HFF-Myc (cell line): ENCODE results near the gene TNS2.

Experiments
- DNase-seq: peaks from one replicate; pipeline ENCODE4 v3.0.0-alpha.2; 2011; ENCODE audit warnings: low read depth; ENCODE audit errors: extremely low read depth
- H3K4me3 ChIP-seq: replicated peaks from 2 replicates; pipeline ENCODE4 v1.5.1; 2011; ENCODE audit warnings: low read depth, mild to moderate bottlenecking, control low read depth, low read length
- TF ChIP-seq, protein P1 (sequence below): IDR thresholded peaks from 2 replicates; pipeline ENCODE4 v1.5.1; 2012; ENCODE audit warnings: mild to moderate bottlenecking, low read depth, low read length, control low read depth; ENCODE audit errors: missing control alignments

The TNS2 gene

DNA sequence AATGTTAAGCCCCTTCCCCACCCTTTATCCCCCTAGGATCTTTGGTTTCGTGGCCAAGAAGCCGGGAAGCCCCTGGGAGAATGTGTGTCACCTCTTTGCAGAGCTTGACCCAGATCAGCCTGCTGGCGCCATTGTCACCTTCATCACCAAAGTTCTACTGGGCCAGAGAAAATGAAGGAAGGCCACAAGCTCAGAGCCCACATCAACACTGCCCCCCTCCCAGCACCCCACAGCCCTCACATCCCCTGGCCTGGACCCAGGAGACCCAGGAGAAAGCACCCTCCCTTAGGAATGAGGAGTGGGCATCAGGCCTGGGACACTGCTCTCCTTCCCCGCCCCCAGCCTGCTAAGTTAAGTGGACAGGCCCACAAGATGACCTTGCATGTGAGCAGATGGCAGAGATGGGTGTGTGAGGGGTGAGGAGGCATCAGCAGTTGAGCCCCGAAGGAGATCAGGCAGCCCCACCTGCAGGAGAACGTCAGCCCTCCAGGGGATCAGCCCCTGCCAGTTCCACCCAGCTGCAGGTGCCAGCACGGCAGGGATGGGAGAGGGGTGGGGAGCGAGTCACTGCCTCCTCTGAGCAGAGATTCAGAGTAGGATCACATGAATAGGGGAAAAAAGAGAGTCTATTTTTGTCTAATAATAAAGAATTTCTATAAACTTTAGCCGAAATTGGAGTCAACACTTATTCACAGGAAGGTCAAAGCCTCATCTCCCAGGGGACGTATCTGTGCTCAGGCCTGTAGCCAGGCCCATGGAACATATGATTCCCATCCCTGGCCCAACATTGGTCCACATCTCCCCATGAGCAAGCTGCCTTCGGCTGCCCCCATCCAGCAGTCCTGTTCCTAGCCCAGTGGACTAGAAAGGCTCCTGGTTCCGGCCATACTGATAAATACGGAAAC, 14.1 kb downstream of the TNS2 start:
- TF ChIP-seq, protein P1, sequence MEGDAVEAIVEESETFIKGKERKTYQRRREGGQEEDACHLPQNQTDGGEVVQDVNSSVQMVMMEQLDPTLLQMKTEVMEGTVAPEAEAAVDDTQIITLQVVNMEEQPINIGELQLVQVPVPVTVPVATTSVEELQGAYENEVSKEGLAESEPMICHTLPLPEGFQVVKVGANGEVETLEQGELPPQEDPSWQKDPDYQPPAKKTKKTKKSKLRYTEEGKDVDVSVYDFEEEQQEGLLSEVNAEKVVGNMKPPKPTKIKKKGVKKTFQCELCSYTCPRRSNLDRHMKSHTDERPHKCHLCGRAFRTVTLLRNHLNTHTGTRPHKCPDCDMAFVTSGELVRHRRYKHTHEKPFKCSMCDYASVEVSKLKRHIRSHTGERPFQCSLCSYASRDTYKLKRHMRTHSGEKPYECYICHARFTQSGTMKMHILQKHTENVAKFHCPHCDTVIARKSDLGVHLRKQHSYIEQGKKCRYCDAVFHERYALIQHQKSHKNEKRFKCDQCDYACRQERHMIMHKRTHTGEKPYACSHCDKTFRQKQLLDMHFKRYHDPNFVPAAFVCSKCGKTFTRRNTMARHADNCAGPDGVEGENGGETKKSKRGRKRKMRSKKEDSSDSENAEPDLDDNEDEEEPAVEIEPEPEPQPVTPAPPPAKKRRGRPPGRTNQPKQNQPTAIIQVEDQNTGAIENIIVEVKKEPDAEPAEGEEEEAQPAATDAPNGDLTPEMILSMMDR: no peak
- no peak overlapping the region for H3K4me3 ChIP-seq
- DNase-seq: no peak

DNA sequence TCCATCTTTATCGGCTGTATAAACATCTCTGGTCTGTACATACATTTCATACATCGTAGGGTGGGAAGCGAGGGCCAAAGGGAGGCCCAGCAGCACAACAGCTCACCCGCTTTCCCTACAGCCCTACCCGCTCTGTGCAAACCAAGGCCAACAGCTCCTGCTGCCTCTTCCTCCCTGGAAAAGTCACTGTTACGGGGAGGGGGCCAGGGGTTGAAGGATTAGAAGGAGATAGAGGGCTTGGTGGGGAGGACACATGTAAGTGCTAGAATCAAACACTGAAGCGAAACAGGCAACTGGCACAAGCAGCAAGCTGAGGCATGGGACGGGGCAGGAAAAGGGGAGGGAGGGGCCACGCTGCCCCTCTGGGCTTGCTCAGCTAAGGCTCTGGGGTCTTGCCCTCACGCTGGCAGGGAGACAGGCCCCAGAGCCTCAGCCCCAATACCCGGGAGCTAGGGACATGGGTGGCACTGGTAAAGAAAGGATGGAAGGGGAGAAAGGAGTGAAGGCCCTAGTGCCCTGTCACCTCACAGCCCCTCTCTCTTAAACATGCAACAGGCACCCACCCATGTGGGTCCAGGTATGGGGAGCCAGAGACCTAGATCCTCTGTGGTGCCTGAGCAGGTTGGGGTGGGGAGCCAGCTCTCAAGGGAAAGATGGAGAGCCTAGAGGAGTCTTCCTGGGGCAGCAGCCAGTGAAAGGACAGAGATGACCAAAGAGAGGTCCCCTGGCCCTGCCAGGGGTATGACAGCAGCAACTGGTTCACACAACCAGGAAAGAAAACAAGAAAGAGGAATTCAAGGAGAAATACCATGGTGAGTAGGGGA, 15.0 kb downstream of the TNS2 start:
- TF ChIP-seq, protein P1: no peak
- no peak for DNase-seq
- H3K4me3 ChIP-seq: no peak overlapping the region

DNA sequence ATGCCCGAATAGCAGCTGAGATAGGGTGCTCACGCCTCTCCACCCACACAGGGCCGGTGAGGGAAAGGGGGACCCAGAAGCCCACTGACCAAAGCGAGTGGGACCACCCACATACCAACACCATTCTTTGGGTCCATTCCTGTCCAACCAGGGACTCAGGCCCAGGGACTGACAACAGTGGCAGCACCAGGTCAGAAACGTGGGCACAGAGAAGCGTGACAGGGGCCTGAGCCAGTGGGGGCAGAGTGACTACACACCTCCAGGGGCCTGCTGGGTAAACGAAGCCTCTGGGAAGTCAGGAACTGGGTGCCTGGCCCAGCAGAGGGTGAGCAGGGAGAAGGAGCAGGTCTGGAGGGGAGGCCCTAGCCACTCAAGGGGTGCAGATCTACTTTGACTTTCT, 15.6 kb downstream of the TNS2 start:
- TF ChIP-seq, protein P1: no peak
- H3K4me3 ChIP-seq: no peak overlapping the region
- no peak for DNase-seq

DNA sequence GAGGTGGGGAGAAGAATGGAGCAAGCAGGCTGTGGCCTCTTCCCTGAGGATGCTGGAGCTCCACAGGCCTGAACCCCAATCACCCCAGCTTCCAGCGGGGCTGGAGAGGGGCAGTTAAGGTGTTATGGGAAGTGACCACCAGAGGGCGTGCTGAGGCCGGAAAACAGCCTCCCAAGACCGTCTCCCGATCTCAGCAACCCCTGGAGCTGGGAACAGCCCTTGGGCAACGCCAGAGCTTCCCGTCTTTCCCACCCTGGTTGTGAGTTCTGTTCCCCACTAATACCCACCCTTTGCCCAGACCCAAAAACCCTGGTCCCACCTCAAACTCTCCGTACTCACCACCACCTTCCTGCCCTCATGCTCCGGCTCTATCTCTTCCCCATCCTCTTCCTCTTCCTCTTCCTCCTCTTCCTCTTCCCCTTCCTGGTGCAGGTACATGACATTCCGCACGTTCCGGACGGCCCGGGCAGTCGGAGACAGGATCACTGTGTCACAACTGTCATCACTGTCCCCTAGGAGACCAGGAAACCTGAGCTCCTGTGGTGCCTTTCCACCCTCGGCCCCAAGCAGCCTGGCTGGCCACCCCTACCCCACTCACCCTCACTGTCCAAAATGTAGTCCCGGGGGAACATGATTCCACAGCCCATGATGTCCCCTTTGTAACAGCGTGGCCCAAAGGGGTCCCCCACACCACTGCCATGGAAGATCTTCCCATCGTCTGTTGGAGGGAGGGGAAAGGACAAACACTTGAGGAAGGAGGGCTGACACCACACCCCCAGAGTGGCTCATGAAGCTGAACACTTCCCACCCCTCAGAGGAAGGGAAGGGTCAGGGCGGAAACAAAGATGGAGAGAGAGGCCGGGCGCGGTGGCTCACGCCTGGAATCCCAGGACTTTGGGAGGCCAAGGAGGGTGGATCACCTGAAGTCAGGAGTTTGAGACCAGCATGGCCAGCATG, 16.4 kb downstream of the TNS2 start:
- DNase-seq: no peak
- H3K4me3 ChIP-seq: no peak overlapping the region
- TF ChIP-seq, protein P1: peak; percentile 80

DNA sequence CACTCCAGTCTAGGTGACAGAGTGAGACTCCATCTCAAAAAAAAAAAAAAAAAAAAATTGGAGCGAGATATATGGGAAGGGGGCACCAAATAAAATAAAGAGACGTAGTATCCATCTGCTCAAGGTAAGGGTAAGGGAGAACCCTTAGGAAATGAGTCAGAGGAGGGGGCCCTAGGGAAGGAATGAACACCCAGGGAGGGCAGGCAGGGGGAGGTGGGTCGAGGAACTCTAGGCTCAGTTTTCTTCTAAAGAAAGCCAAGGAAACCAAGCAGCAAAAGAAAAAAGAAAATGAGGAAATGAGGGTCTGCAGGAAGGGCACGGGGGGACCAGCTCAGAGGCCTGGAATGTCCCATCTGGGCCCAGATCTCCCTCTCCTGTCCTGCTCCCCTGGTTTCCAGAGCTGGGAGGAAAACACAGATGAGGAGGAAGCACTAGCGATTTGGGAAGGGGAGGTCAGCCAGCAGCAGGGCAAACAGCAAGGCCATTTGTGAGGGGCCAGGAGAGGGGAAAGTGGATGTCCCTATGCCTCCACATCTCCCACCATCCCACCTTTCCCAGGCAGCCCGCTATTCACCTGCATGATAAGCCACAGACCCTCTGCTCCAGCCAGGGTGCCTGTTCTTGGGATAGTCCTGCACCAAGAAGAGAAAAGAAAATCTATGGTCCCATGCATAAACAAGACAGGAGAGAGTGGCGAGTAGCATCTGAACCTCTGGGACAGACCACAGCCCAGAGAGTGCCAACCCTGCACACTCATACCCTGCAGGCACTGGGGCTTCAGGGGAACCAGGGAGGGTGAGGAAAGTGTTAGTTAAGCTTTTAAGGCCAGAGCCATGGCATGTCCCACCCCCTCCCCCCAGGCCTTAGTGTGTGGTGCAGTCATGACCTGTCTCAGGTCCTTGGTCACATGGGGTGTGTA, 17.5 kb downstream of the TNS2 start:
- TF ChIP-seq, protein P1: no peak
- no peak overlapping the region for H3K4me3 ChIP-seq
- DNase-seq: no peak
